OCI-LY3 (cell line): ENCODE measurements around the gene CELF1.

Experiments used
- EZH2phosphoT487 ChIP-seq: fragments of 200-600 bp; shearing (Covaris generic); IDR thresholded peaks from 2 replicates; pipeline ENCODE4 v1.6.1; 2018; ENCODE audit warnings: antibody characterized with exemption, mixed run types, low read depth
- TF ChIP-seq, protein P1 (sequence below): fragments of 200-600, 300-600 bp; sonication (generic); IDR thresholded peaks from 2 replicates; pipeline ENCODE4 v1.5.1; 2014; ENCODE audit warnings: antibody characterized with exemption, low read length, low read depth

DNA sequence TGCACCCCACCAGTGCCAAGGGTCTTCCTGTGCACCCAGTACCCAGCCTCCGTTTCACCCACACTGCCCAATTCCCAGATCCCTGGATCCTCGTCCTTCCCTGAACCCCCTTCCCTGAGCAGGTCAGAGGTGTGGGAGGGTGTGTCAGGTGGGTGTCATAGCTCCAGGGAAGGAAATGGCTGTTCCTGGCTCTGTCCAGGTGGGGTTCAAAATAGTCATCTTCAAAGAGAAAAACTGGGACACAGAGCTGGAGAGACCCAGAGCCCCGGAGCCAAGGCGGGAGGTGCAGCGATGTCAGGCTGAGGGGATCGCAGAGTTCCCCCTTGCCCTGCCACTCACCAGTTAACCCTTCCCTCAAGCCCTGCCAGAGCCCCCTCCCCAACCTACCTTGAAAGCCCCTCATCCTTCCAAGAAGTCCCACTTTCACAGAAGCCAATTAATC is 40.6 kb upstream of the CELF1 start:
- TF ChIP-seq, protein P1, sequence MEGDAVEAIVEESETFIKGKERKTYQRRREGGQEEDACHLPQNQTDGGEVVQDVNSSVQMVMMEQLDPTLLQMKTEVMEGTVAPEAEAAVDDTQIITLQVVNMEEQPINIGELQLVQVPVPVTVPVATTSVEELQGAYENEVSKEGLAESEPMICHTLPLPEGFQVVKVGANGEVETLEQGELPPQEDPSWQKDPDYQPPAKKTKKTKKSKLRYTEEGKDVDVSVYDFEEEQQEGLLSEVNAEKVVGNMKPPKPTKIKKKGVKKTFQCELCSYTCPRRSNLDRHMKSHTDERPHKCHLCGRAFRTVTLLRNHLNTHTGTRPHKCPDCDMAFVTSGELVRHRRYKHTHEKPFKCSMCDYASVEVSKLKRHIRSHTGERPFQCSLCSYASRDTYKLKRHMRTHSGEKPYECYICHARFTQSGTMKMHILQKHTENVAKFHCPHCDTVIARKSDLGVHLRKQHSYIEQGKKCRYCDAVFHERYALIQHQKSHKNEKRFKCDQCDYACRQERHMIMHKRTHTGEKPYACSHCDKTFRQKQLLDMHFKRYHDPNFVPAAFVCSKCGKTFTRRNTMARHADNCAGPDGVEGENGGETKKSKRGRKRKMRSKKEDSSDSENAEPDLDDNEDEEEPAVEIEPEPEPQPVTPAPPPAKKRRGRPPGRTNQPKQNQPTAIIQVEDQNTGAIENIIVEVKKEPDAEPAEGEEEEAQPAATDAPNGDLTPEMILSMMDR: no peak
- TF ChIP-seq EZH2phosphoT487: no peak
